ENCODE results near the gene SEC31B.

DNA sequence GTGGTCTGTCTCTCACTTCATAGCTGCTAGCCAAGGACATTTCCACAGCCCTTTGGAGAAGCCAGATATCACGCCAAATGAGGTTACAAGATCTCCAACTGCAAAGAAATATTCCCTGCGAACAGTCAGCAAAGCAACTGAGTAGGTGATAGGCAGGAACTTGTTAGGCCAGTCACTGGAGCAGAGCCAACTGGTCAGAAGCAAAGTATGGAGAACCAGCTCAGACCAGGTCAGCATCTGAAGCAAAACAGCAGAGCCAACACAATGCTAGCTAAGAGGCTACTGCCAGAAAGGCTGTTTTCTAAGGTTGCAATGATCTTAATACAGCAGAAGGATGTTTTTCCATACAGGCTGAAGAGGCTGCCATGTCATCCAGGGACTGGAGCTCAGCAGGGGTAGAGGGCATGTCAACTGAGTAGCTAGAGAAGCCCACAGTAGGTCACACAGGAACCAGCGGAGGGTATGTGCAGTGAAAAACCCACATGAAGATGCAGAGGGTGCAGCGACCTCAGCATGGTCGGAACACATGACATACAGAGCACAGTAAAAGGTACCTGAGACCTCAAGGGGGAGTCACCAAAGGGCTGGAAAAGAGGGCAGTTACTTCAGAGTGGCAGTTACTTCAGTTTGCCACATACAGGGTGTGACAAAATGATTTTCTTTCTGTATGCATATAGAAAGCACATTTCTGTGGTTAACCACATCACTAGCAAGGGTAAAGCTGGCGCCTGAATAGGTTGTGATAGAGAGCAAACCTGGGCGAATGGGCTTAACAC lies 8.9 kb downstream of the SEC31B start:
- TF ChIP-seq, protein P1, sequence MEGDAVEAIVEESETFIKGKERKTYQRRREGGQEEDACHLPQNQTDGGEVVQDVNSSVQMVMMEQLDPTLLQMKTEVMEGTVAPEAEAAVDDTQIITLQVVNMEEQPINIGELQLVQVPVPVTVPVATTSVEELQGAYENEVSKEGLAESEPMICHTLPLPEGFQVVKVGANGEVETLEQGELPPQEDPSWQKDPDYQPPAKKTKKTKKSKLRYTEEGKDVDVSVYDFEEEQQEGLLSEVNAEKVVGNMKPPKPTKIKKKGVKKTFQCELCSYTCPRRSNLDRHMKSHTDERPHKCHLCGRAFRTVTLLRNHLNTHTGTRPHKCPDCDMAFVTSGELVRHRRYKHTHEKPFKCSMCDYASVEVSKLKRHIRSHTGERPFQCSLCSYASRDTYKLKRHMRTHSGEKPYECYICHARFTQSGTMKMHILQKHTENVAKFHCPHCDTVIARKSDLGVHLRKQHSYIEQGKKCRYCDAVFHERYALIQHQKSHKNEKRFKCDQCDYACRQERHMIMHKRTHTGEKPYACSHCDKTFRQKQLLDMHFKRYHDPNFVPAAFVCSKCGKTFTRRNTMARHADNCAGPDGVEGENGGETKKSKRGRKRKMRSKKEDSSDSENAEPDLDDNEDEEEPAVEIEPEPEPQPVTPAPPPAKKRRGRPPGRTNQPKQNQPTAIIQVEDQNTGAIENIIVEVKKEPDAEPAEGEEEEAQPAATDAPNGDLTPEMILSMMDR (IDR thresholded peaks at IDR 0.05) = no peak
- TF ChIP-seq EP300 (IDR thresholded peaks at IDR 0.05) (no peak), POLR2A (IDR thresholded peaks at IDR 0.05; ENCODE audit: low read depth) (no peak)
